ENCODE measurements around the gene PLCB2.

- TF ChIP-seq POLR2A (IDR thresholded peaks at IDR 0.05; ENCODE audit: low read length) (no peak), GATA1 (IDR thresholded peaks at IDR 0.05; ENCODE audit: low read depth, low read length) (no peak)
Measured at GRCh38 chr15:40310001-40310959, 2.5 kb upstream of the PLCB2 start.

All from erythroblast (primary cell).